ENCODE measurements around the gene LPP. TPM values are rescaled to one million over a fixed set of nuclear protein-coding genes. Genes with fewer than 3 reads are reported as not detected.

Gene LPP
- total RNA-seq, 1 experiment from 2014 or later: 148 TPM

DNA sequence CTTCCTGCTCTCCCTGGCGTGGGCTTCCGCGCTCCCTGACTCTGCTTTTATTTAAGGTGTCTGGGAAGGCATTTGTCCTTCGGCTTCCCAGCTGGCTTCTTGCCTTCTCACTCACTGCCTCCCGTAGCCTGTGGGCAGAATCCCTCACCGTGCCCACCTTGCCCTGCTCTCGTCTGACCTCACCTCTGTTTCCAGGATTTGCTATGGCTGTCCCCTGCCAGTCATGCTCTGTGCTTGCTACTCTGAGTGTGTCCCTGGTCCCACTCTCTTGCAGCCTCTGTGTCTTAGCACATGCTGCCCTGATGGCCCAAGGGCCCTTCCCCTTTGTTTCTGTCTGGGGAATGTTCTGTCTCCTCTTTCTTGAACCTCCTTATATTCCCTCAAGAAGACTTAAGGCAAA is 26.2 kb downstream of the LPP start:
- no peaks in the 10 kb centered on the region for H3K9me3 ChIP-seq (ENCODE audit: insufficient read depth, low read depth)
- CTCF ChIA-PET: no interaction called here
- H3F3A ChIP-seq (ENCODE audit: insufficient read depth, low read depth): peaks cover 16% of the 10 kb centered on the region
- no peak for DNase-seq
- H4K20me1 ChIP-seq (ENCODE audit: insufficient read depth): peaks cover 4% of the 10 kb centered on the region; the same call in 1 of the 2 replicates
- H3K36me3 ChIP-seq (ENCODE audit: low read depth): peaks cover 13% of the 10 kb centered on the region; the same call in 1 of the 2 replicates
- peaks cover 45% of the 10 kb centered on the region for H3K79me2 ChIP-seq (ENCODE audit: low read depth)
- no peak overlapping the region for H3K4me2 ChIP-seq
- H3K27me3 ChIP-seq (ENCODE audit: insufficient read depth, low read depth): no peaks in the 10 kb centered on the region
- no peak overlapping the region for H2AFZ ChIP-seq
- POLR2A ChIA-PET (ENCODE audit: unreplicated experiment): no interaction called here
- H3K9me2 ChIP-seq (ENCODE audit: insufficient read depth): no peaks in the 10 kb centered on the region
- TF ChIP-seq, protein P1, sequence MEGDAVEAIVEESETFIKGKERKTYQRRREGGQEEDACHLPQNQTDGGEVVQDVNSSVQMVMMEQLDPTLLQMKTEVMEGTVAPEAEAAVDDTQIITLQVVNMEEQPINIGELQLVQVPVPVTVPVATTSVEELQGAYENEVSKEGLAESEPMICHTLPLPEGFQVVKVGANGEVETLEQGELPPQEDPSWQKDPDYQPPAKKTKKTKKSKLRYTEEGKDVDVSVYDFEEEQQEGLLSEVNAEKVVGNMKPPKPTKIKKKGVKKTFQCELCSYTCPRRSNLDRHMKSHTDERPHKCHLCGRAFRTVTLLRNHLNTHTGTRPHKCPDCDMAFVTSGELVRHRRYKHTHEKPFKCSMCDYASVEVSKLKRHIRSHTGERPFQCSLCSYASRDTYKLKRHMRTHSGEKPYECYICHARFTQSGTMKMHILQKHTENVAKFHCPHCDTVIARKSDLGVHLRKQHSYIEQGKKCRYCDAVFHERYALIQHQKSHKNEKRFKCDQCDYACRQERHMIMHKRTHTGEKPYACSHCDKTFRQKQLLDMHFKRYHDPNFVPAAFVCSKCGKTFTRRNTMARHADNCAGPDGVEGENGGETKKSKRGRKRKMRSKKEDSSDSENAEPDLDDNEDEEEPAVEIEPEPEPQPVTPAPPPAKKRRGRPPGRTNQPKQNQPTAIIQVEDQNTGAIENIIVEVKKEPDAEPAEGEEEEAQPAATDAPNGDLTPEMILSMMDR (conservative IDR thresholded peaks at IDR 0.05): no peak
- TF ChIP-seq EZH2 (IDR thresholded peaks at IDR 0.05; ENCODE audit: low read depth): no peak
- H3K4me3 ChIP-seq: no peak overlapping the region
- peaks cover 33% of the 10 kb centered on the region for H3K4me1 ChIP-seq (replicated peaks; ENCODE audit: insufficient read depth)
- intact Hi-C loops (cut with micrococcal nuclease; ENCODE audit: unreplicated experiment): no loop called here
- BruUV-seq (replicated peaks): no TSS peak
- no peak overlapping the region for H3K27ac ChIP-seq

DNA sequence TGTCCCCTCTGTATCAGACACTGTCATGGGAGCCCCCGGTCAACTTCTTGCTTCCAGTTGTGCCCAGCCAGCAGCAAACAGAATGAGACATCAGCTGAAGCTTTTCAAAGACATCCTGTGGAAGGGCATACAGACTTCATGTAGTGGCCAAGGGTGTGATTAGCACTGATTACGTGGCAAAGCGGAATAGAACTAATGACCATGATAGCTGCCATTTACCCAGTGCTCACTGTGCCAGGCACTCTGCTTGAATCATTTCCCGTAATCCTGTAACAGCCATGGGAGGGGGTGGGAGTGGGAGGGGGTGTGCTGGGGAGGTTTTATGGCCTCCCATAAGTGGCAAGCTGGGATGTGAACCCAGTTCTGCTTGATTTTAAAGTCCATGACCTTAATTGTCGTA is 29.5 kb downstream of the LPP start:
- no peak overlapping the region for H3K4me3 ChIP-seq
- no peak overlapping the region for H2AFZ ChIP-seq
- H3K79me2 ChIP-seq (ENCODE audit: low read depth): peaks cover 48% of the 10 kb centered on the region
- BruUV-seq (replicated peaks): no TSS peak
- ChIA-PET POLR2A (ENCODE audit: unreplicated experiment) (no interaction called here), CTCF (interaction anchor here (0.6 kb wide), 1 partner anchor 16 kb away, joined by 5 read pairs; no protein-coding TSS in a partner anchor)
- TF ChIP-seq EZH2 (IDR thresholded peaks at IDR 0.05; ENCODE audit: low read depth): no peak
- TF ChIP-seq, protein P1 (conservative IDR thresholded peaks at IDR 0.05): no peak
- H3F3A ChIP-seq (ENCODE audit: insufficient read depth, low read depth): peaks cover 25% of the 10 kb centered on the region; the same call in 1 of the 2 replicates
- H3K36me3 ChIP-seq (ENCODE audit: low read depth): peaks cover 15% of the 10 kb centered on the region; the same call in 1 of the 2 replicates
- H3K4me1 ChIP-seq (replicated peaks; ENCODE audit: insufficient read depth): peaks cover 46% of the 10 kb centered on the region
- no peak for DNase-seq
- no peaks in the 10 kb centered on the region; the same call in 1 of the 2 replicates for H4K20me1 ChIP-seq (ENCODE audit: insufficient read depth)
- H3K27ac ChIP-seq: no peak overlapping the region
- H3K27me3 ChIP-seq (ENCODE audit: insufficient read depth, low read depth): no peaks in the 10 kb centered on the region
- H3K9me3 ChIP-seq (ENCODE audit: insufficient read depth, low read depth): no peaks in the 10 kb centered on the region
- intact Hi-C loops (cut with micrococcal nuclease; ENCODE audit: unreplicated experiment): no loop called here
- no peaks in the 10 kb centered on the region for H3K9me2 ChIP-seq (ENCODE audit: insufficient read depth)
- no peak overlapping the region for H3K4me2 ChIP-seq

DNA sequence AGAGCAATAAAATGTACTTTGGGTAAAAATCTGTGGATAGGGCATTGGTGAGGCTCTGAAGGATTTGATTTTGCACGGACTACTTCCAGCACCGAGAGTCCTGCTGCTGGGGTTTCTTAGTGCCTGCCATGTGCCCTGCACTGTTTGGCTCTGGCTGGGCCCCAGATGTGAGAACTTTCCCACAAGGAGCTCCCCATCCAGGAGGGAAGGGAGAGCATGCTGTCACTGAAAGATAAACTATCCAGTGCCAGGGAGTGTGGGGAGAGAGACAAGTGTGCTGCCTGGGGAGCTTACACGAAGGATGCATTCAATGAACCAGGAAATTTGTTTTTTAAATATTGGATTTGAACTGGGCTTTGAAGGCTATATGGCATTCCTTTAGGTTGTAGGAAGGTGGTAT is 30.2 kb downstream of the LPP start:
- Histone ChIP-seq H3F3A (ENCODE audit: insufficient read depth, low read depth) (peaks cover 25% of the 10 kb centered on the region; the same call in 1 of the 2 replicates), H3K9me3 (ENCODE audit: insufficient read depth, low read depth) (no peaks in the 10 kb centered on the region), H3K27ac (no peak overlapping the region), H3K4me2 (no peak overlapping the region), H3K36me3 (ENCODE audit: low read depth) (peaks cover 15% of the 10 kb centered on the region; the same call in 1 of the 2 replicates), H2AFZ (no peak overlapping the region), H3K9me2 (ENCODE audit: insufficient read depth) (no peaks in the 10 kb centered on the region), H4K20me1 (ENCODE audit: insufficient read depth) (no peaks in the 10 kb centered on the region; the same call in 1 of the 2 replicates), H3K79me2 (ENCODE audit: low read depth) (peaks cover 53% of the 10 kb centered on the region), H3K4me1 (replicated peaks; ENCODE audit: insufficient read depth) (peaks cover 48% of the 10 kb centered on the region), H3K4me3 (no peak overlapping the region), H3K27me3 (ENCODE audit: insufficient read depth, low read depth) (no peaks in the 10 kb centered on the region)
- POLR2A ChIA-PET (ENCODE audit: unreplicated experiment): interaction anchor here (0.6 kb wide), 1 partner anchor 50 kb away, joined by 5 read pairs; no protein-coding TSS in a partner anchor
- CTCF ChIA-PET: no interaction called here
- intact Hi-C loops (cut with micrococcal nuclease; ENCODE audit: unreplicated experiment): no loop called here
- TF ChIP-seq, protein P1 (conservative IDR thresholded peaks at IDR 0.05): no peak
- TF ChIP-seq EZH2 (IDR thresholded peaks at IDR 0.05; ENCODE audit: low read depth): no peak
- BruUV-seq (replicated peaks): no TSS peak
- no peak for DNase-seq

Measured in PC-9 (cell line).